ENCODE data around the gene ZNF792. TPM values are rescaled to one million over a fixed set of nuclear protein-coding genes. Genes with fewer than 3 reads are reported as not detected.
"Not testable (repeated sequence)": the region's sequence is repeated elsewhere in the genome, so short reads cannot be mapped to it uniquely, and the experiment has no call there.

ZNF792 gene
- polyA plus RNA-seq, 1 of the 3 experiments (the other 2 are of a cell fraction), result 1.5 TPM

GRCh38 chr19:34917144-34917543, 46.9 kb downstream of the ZNF792 start:
- H3K27me3 ChIP-seq (ENCODE audit: insufficient read depth); H3K9me3 ChIP-seq; H4K20me1 ChIP-seq (ENCODE audit: insufficient read depth); H3K79me2 ChIP-seq (ENCODE audit: insufficient read depth); H3K4me1 ChIP-seq (ENCODE audit: control insufficient read depth in 1 of 2, insufficient read depth in 2 of 2, low read depth in 1 of 2, low read length in 1 of 2); H2AFZ ChIP-seq (ENCODE audit: low read depth); H3K4me2 ChIP-seq; H3F3A ChIP-seq (replicated peaks; ENCODE audit: insufficient read depth); H3K36me3 ChIP-seq (replicated peaks in 1 of 2; ENCODE audit: control insufficient read depth in 1 of 2, insufficient read depth in 2 of 2, low read length in 1 of 2); H3K4me3 ChIP-seq (ENCODE audit: low read depth in 2 of 2, low read length in 1 of 2); POLR2A ChIA-PET; H3K9me2 ChIP-seq; H3K27ac ChIP-seq (ENCODE audit: low read depth in 2 of 2, low read length in 1 of 2); DNase-seq; H3K9ac ChIP-seq; CTCF ChIA-PET: not testable (repeated sequence)
- WGBS (ENCODE audit: low lambda C conversion rate), result 6% methylated on average over 3 of the region's 3 CpGs

- Histone ChIP-seq H3K4me1 (ENCODE audit: control insufficient read depth in 1 of 2, insufficient read depth in 2 of 2, low read depth in 1 of 2, low read length in 1 of 2) (no peaks in the 10 kb centered on the region), H3K4me3 (ENCODE audit: low read depth in 2 of 2, low read length in 1 of 2) (no peak overlapping the region), H3K36me3 (replicated peaks in 1 of 2; ENCODE audit: control insufficient read depth in 1 of 2, insufficient read depth in 2 of 2, low read length in 1 of 2) (no peaks in the 10 kb centered on the region), H3K9ac (no peak overlapping the region), H2AFZ (ENCODE audit: low read depth) (no peak overlapping the region), H3K9me3 (no peaks in the 10 kb centered on the region), H3K79me2 (ENCODE audit: insufficient read depth) (no peaks in the 10 kb centered on the region), H3K27ac (ENCODE audit: low read depth in 2 of 2, low read length in 1 of 2) (no peak overlapping the region), H3K4me2 (no peak overlapping the region), H3K27me3 (ENCODE audit: insufficient read depth) (0 out of 2 replicates have a peak, but pooled peaks cover 2% of the 10 kb centered on the region), H3F3A (replicated peaks; ENCODE audit: insufficient read depth) (no peaks in the 10 kb centered on the region), H4K20me1 (ENCODE audit: insufficient read depth) (no peaks in the 10 kb centered on the region), H3K9me2 (no peaks in the 10 kb centered on the region)
- DNase-seq, result no peak
- ChIA-PET CTCF (no interaction called here), POLR2A (no interaction called here)
- WGBS (ENCODE audit: low lambda C conversion rate), result 37% methylated on average over 3 of the region's 3 CpGs
- TF ChIP-seq USF1 (IDR thresholded peaks at IDR 0.05; ENCODE audit: borderline replicate concordance, low read depth) (no peak), MXI1 (IDR thresholded peaks at IDR 0.05; ENCODE audit: low read depth, low read length) (no peak), TEAD4 (IDR thresholded peaks at IDR 0.05; ENCODE audit: borderline replicate concordance, insufficient read depth) (no peak), CTCF (IDR thresholded peaks at IDR 0.05) (no peak), YY1 (IDR thresholded peaks at IDR 0.05; ENCODE audit: low read depth) (no peak), FOSL2 (IDR thresholded peaks at IDR 0.05; ENCODE audit: borderline replicate concordance, low read depth) (no peak), TAF1 (IDR thresholded peaks at IDR 0.05; ENCODE audit: borderline replicate concordance, low read depth, low read length) (no peak), CHD2 (IDR thresholded peaks at IDR 0.05; ENCODE audit: low read length, partially characterized antibody) (no peak), ELF1 (IDR thresholded peaks at IDR 0.05) (no peak), EP300 (IDR thresholded peaks at IDR 0.05; ENCODE audit: borderline replicate concordance in 1 of 2, low read depth in 1 of 2, low read length in 1 of 2) (no peak), RXRA (IDR thresholded peaks at IDR 0.05; ENCODE audit: borderline replicate concordance, low read depth) (no peak), RAD21 (IDR thresholded peaks at IDR 0.05; ENCODE audit: low read length) (no peak), POLR2AphosphoS5 (IDR thresholded peaks at IDR 0.05; ENCODE audit: low read depth, low read length) (no peak), SIN3A (IDR thresholded peaks at IDR 0.05; ENCODE audit: borderline replicate concordance, low read depth, low read length) (no peak), ZBTB33 (IDR thresholded peaks at IDR 0.05; ENCODE audit: borderline replicate concordance, low read depth) (no peak), GATA2 (CRISPR knock-in tag; IDR thresholded peaks at IDR 0.05) (no peak), GABPA (IDR thresholded peaks at IDR 0.05; ENCODE audit: low read depth) (no peak)
Measured at GRCh38 chr19:34910770-34911169, 53.3 kb downstream of the ZNF792 start.

Measured in SK-N-SH (cell line).